GM23338 (cell line): ENCODE results near the gene TMEM185B.

Source experiments
- EZH2 ChIP-seq: fragments of 200-600 bp; sonication (generic); IDR thresholded peaks from one replicate; pipeline ENCODE4 v1.8.0; 2017; ENCODE audit warnings: antibody characterized with exemption, mild to moderate bottlenecking, low read depth; ENCODE audit not compliant: unreplicated experiment
- REST ChIP-seq: IDR thresholded peaks from one replicate; pipeline ENCODE4 v1.6.1; 2018; ENCODE audit warnings: antibody characterized with exemption; ENCODE audit not compliant: unreplicated experiment

DNA sequence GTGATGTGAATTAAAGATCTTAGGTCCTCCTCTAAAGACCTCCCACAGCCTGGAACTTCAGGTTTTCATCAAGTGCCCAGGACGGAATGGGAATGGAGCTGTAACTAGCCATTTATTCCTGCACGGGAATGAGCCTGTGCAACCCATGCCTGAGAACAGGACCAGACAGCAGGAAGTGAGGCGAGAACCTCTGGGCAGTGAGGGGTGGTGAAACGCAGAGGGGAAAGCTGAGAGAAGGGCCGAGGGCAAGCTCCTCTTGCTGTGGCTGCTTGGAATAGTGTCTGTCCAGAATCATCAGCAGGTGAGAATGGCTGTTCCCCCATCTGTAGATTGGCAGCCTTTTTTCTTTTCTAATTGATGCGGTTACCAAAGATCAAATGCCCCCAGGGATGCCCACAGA lies 24.7 kb upstream of the TMEM185B start:
- TF ChIP-seq EZH2 = no peak
- TF ChIP-seq REST = no peak
